ENCODE measurements around the gene UBE2A.

DNA sequence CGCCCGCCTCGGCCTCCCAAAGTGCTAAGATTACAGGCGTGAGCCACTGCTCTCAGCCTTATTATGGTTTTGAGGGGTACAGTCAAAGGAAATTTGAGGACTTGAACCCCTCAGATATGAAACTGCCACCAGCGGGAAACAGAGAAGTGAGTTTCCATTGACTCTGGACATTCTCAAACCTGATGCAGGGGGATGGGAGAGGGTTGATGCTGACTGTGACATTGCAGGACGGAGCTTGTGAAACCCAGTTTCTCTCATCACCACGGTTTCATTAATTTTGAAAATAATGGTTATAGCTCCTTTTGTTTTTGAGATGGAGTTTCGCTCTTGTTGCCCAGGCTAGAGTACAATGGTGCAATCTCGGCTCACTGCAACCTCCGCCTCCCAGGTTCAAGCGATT lies 50.1 kb downstream of the UBE2A start:
- TF ChIP-seq POLR2AphosphoS5 (IDR thresholded peaks at IDR 0.05; ENCODE audit: borderline replicate concordance, low read depth, low read length) (no peak), EZH2 (IDR thresholded peaks at IDR 0.05) (no peak)

Measured in SK-N-MC (cell line).